HuH-7.5 (cell line): Measurements from ENCODE around the gene CHKB.

ENCODE experiments used
- DNase-seq: peaks from one replicate; pipeline ENCODE4 v3.0.0; 2011; ENCODE audit warnings: low spot score

Gene CHKB

GRCh38 chr22:50530580-50530876 lies 52.1 kb downstream of the CHKB start:
- no peak for DNase-seq

DNA sequence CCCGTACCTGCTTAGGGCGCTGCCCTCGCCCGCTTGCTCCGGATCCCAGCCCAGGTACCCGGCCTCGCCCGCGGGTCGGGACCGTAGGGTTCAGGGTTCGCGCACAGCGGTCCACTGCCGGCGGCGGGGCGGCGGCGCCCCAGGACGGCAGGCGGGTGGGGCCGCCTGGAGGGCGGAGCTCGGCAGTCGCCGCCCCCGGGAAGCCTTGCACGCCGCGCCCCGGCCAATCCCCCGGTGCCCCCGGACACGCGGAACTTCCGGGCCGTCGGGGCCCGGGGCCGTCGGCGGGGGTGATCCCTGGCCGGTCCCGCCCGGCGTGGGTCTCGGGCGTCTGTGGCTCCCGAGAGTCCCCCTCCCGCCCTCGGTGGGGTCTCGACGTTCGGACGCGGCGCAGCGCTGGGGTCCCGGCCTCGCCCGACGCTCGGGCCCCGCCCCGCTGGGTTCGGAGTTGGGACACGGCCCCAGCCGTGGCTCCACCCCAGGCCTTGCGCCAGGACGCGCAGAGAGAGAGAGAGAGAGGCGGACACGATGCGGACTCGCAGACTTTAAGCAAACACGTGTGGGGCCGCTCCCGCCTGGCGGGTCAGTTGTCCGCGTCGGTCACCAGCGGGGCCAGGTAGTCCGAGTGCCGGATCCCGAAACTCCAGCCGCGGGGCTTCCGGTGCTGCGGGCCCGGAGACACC lies 52.6 kb downstream of the CHKB start, which contains the start of gene TYMP:
TSS of gene TYMP (minus strand) at position 116 of the 683 bp plus-strand sequence. CDS start 303 bp downstream, outside the sequence.
- DNase-seq = no peak

DNA sequence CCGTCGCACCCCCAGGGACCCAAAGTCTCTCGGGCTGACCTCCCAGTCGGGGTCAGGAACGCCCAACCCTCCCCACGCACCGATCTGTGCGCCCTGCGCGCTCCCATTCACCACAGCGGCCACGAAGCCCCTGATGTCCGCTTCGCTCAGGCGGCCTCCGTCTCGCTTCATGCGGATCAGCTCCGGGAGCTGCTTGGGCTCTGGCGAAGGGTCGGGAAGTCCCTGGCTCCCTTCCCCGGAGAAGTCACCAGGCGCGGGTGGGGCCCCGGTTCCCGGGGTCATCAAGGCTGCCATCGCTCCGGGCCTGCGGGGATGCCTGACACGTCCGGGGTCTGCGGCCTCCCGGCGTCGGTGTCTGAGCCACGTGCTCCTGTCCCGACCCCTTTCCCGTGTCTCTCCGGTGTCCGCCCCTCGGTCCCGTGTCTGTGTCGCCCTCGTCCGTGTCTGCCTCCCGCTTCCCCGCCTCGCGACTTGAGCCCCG lies 53.2 kb downstream of the CHKB start:
- DNase-seq = no peak
